Ishikawa (cell line): Measurements from ENCODE around the gene WIPF2.
A peak's percentile ranks its signal among the peaks of the same experiment; 100 is the strongest.

Source experiments
- CEBPB ChIP-seq: IDR thresholded peaks from 2 replicates; pipeline ENCODE4 v1.6.1; 2012
- CREB1 ChIP-seq: IDR thresholded peaks from 2 replicates; pipeline ENCODE4 v1.6.1; 2012; ENCODE audit warnings: low read depth
- EGR1 ChIP-seq: IDR thresholded peaks from 2 replicates; pipeline ENCODE4 v1.6.1; 2012
- EP300 ChIP-seq: IDR thresholded peaks from 2 replicates; pipeline ENCODE4 v1.6.1; 2012; ENCODE audit warnings: borderline replicate concordance
- FOXM1 ChIP-seq: IDR thresholded peaks from 2 replicates; pipeline ENCODE4 v1.6.1; 2012; ENCODE audit warnings: low read depth, borderline replicate concordance
- MAX ChIP-seq: IDR thresholded peaks from 2 replicates; pipeline ENCODE4 v1.6.1; 2012
- NFIC ChIP-seq: IDR thresholded peaks from 2 replicates; pipeline ENCODE4 v1.6.1; 2012
- RAD21 ChIP-seq: IDR thresholded peaks from 2 replicates; pipeline ENCODE4 v1.6.1; 2012; ENCODE audit warnings: low read depth
- REST ChIP-seq: IDR thresholded peaks from 2 replicates; pipeline ENCODE4 v1.6.1; 2012; ENCODE audit warnings: low read depth, mild to moderate bottlenecking
- TAF1 ChIP-seq: IDR thresholded peaks from 2 replicates; pipeline ENCODE4 v1.6.1; 2012; ENCODE audit warnings: low read depth, mild to moderate bottlenecking
- TCF12 ChIP-seq: IDR thresholded peaks from 2 replicates; pipeline ENCODE4 v1.6.1; 2012; ENCODE audit warnings: low read depth
- TEAD4 ChIP-seq: IDR thresholded peaks from 2 replicates; pipeline ENCODE4 v1.6.1; 2012
- USF1 ChIP-seq: IDR thresholded peaks from 2 replicates; pipeline ENCODE4 v1.6.1; 2012
- YY1 ChIP-seq: IDR thresholded peaks from 2 replicates; pipeline ENCODE4 v1.6.1; 2012; ENCODE audit warnings: low read depth
- ZBTB7A ChIP-seq: IDR thresholded peaks from 2 replicates; pipeline ENCODE4 v1.6.1; 2012; ENCODE audit warnings: low read depth

The WIPF2 gene

GRCh38 chr17:40301315-40301714 is 82.2 kb downstream of the WIPF2 start:
- TF ChIP-seq MAX: no peak
- no peak for TF ChIP-seq EGR1
- TF ChIP-seq NFIC: no peak
- no peak for TF ChIP-seq USF1
- no peak for TF ChIP-seq FOXM1
- no peak for TF ChIP-seq EP300
- peak; percentile 35; the same call in 1 of the 2 replicates for TF ChIP-seq RAD21
- TF ChIP-seq CEBPB: no peak
- no peak for TF ChIP-seq TEAD4

- TF ChIP-seq TAF1: no peak
- peak; percentile 82 for TF ChIP-seq RAD21
Observed at GRCh38 chr17:40303009-40303657, 84.0 kb downstream of the WIPF2 start.

- 0 out of 2 replicates have a peak, but pooled peaks have one; percentile 24 for TF ChIP-seq NFIC
- TF ChIP-seq YY1: no peak
Observed at GRCh38 chr17:40303708-40304551, 84.8 kb downstream of the WIPF2 start.

- TF ChIP-seq REST (no peak), TCF12 (no peak)
Observed at GRCh38 chr17:40306395-40306794, 87.3 kb downstream of the WIPF2 start.

- TF ChIP-seq EP300 (no peak), TEAD4 (no peak)
Observed at GRCh38 chr17:40307001-40307730, 88.1 kb downstream of the WIPF2 start.

GRCh38 chr17:40307740-40308239 is 88.7 kb downstream of the WIPF2 start:
- TF ChIP-seq TCF12 (no peak), ZBTB7A (no peak), USF1 (no peak), TAF1 (no peak), EP300 (no peak), REST (no peak), CEBPB (no peak), CREB1 (no peak), NFIC (no peak), YY1 (no peak), EGR1 (no peak)
